ENCODE results near the gene CEBPG. TPM values are rescaled to one million over a fixed set of nuclear protein-coding genes. Genes with fewer than 3 reads are reported as not detected.

The CEBPG gene
- total RNA-seq, 1 donor from 2014 or later, result 13.0 TPM

DNA sequence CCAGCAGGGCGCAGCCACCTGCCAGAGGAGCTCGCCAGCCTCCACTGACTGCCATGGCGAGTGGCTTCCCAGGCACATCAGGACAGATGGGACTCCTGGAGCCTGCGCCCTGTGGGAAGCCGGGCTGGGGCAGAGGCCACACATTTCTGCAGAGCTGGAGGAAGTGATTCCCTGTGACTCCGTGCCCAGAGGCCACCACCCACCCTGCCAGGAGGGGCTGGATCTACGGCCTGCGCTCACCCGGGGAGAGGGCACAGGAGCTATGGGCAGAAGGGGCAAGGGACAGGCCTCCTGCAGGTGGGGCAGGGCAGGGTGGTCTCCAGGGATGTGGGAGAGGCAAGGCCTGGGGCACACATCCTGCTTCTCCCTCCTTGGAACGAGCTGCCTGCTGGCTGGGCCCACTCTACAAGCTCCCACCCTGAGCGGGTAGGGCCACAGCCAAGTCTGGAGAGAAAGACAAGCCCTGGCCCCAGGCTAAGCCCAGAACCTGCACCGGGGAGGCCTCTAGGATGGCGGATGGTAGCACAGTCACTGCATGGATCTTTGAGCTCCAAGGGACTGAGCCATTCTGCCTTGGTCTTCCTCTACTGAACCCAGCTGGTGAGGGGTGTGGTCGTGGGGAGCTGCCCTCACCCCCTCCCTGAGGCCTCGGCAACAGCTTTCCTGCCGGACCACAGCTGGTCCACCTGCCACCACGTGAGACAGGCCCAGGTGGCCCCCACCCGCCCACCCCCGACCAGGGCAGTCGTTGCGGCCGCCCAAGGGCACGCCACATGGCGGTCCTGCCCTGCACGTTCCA, 40.6 kb downstream of the CEBPG start:
- no peaks in the 10 kb centered on the region for H3K27me3 ChIP-seq (ENCODE audit: low read depth)
- H3K36me3 ChIP-seq, result peaks cover 10% of the 10 kb centered on the region
- TF ChIP-seq, protein P1, sequence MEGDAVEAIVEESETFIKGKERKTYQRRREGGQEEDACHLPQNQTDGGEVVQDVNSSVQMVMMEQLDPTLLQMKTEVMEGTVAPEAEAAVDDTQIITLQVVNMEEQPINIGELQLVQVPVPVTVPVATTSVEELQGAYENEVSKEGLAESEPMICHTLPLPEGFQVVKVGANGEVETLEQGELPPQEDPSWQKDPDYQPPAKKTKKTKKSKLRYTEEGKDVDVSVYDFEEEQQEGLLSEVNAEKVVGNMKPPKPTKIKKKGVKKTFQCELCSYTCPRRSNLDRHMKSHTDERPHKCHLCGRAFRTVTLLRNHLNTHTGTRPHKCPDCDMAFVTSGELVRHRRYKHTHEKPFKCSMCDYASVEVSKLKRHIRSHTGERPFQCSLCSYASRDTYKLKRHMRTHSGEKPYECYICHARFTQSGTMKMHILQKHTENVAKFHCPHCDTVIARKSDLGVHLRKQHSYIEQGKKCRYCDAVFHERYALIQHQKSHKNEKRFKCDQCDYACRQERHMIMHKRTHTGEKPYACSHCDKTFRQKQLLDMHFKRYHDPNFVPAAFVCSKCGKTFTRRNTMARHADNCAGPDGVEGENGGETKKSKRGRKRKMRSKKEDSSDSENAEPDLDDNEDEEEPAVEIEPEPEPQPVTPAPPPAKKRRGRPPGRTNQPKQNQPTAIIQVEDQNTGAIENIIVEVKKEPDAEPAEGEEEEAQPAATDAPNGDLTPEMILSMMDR (IDR thresholded peaks at IDR 0.05; ENCODE audit: borderline replicate concordance), result no peak
- intact Hi-C loops (cut with micrococcal nuclease), result no loop called here
- no peak overlapping the region for H3K4me3 ChIP-seq
- DNase-seq, result no peak
- H3K9me3 ChIP-seq (replicated peaks), result no peaks in the 10 kb centered on the region
- peaks cover 5% of the 10 kb centered on the region for H3K4me1 ChIP-seq
- H3K27ac ChIP-seq (replicated peaks), result no peak overlapping the region

DNA sequence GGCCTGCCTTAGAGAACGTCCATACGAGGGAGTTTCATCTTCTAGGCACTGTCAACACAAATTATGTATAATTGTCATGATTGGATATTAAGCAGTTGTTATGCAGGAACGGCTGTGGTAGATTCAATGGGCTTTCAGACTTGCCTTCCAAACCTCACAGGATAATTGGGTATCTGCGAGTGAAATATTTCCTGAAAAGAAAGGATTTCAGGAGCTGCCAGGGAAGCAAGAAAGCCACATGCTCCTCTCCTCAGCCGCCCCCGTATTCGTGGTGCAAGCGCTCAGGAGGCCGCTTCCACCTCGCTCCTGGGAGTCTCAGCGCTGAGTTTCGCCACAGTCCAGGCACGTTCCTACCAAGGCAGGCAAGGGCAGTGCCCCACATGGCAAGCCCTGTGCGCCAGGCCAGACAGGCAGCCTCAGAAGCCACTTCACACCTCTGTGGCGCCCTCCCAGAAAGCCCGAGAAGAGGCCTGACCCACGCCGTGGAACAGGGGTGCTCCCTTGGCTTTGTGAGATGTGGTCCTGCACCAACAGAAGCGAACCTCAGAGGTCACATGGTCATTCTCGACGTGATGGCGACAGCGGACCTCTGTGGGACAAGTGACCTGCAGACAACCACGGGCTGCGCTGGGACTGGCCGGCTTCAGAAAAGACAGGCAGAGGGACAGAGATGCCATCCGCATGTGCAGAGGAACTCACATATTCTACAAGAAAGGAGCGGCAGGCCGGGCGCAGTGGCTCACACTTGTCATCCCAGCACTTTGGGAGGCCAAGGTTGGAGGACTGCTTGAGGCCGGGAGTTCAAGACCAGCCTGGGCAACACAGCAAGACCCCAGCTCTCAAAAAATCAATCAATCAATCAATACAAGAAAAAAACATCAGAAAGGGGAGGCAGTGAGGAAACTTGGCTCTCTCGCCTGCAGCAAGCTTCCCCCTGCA, 41.4 kb downstream of the CEBPG start:
- intact Hi-C loops (cut with micrococcal nuclease), result no loop called here
- TF ChIP-seq, protein P1 (IDR thresholded peaks at IDR 0.05; ENCODE audit: borderline replicate concordance), result no peak
- peaks cover 5% of the 10 kb centered on the region for H3K4me1 ChIP-seq
- H3K27me3 ChIP-seq (ENCODE audit: low read depth), result no peaks in the 10 kb centered on the region
- H3K9me3 ChIP-seq (replicated peaks), result no peaks in the 10 kb centered on the region
- no peak overlapping the region for H3K4me3 ChIP-seq
- H3K36me3 ChIP-seq, result peaks cover 10% of the 10 kb centered on the region
- no peak overlapping the region for H3K27ac ChIP-seq (replicated peaks)
- DNase-seq, result no peak

DNA sequence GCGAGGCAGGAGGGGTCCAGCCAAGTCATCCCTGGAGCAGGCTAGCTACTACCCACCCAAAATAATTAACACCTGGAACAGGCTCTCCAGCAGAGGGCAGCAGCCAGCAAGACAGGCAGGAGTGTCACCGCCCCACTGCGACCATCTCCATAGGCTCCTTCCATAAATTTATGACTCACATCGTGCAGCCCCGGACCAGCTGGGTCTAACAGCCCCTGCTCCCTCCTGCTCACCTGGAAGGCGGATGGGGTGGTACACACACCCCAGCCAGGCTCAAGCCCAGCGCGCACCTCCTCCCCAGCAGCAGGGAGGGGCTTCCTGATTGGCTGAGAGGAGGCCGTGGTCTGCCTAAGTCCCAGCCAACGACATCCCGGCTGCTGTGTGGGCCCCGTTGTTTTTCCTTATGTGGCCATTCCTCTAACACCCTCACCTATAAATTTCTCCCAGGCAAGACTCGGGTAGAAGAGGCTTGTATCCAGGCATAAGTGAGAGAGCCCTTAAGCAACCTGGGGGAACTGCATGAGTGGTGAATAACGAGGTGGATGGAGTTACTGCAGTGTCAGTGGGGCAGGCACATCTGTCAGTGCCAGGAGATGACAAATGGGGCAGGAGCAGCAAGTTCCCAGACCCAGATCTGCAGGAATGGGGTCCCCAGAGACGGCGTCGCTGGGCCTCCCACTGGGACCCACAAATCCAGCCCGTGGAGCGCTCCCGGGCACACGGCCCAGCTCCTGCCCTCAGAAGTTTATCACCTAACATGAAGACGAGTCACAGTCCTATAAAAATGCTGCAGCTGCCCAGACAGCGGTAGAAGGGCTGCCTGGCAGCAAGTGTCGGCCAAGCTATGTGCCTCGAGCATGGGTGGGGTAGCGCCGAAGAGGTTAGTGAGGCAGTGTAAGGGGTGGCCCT, 43.1 kb downstream of the CEBPG start:
- Histone ChIP-seq H3K4me1 (peaks cover 5% of the 10 kb centered on the region), H3K27me3 (ENCODE audit: low read depth) (no peaks in the 10 kb centered on the region), H3K9me3 (replicated peaks) (no peaks in the 10 kb centered on the region), H3K4me3 (no peak overlapping the region), H3K27ac (replicated peaks) (no peak overlapping the region), H3K36me3 (no peaks in the 10 kb centered on the region)
- DNase-seq, result peak; percentile 44
- intact Hi-C loops (cut with micrococcal nuclease), result no loop called here
- TF ChIP-seq, protein P1 (IDR thresholded peaks at IDR 0.05; ENCODE audit: borderline replicate concordance), result peak; percentile 77

DNA sequence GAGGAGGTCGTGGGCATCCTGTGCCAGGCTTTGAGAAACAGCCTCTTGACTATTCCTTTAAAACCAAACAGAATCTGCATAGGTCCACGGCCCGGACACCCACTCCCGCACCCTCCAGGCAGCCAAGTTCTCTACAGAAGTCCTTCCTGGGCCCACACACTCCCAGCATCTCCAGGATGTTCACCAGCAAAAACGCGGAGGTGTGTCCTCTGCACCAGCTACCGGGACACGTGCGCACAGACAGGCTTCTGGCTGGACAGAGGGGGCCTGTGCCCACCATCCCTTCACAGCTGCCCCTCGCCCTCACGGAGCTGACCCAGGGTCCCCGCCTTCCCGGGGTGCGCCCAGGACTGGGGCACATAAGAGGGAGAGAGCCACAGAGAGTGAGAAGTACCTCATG, 44.2 kb downstream of the CEBPG start:
- Histone ChIP-seq H3K4me3 (no peak overlapping the region), H3K4me1 (peaks cover 5% of the 10 kb centered on the region), H3K36me3 (no peaks in the 10 kb centered on the region), H3K9me3 (replicated peaks) (no peaks in the 10 kb centered on the region), H3K27me3 (ENCODE audit: low read depth) (no peaks in the 10 kb centered on the region), H3K27ac (replicated peaks) (no peak overlapping the region)
- TF ChIP-seq, protein P1 (IDR thresholded peaks at IDR 0.05; ENCODE audit: borderline replicate concordance), result no peak
- intact Hi-C loops (cut with micrococcal nuclease), result no loop called here
- no peak for DNase-seq

DNA sequence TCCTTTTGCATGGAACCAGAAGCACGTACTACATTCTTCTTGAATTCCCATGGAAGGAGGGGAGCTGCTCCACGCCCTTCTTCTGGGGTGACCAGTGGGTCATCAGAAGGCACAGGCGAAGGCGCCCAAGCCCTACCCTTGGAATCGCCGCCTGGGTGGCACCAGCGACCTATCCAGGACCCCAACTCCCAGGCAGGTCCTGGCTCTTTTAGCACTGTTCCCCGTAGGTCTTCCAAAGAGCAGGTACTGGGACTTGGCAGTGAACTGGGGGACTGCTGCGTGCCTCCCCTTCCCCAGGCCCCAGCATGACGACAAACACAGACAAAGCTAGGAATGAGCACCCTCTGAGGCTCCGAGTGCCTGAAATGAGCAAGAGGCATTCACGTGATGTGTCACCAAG, 45.0 kb downstream of the CEBPG start:
- Histone ChIP-seq H3K4me1 (peaks cover 5% of the 10 kb centered on the region), H3K27me3 (ENCODE audit: low read depth) (no peaks in the 10 kb centered on the region), H3K27ac (replicated peaks) (no peak overlapping the region), H3K4me3 (no peak overlapping the region), H3K36me3 (no peaks in the 10 kb centered on the region), H3K9me3 (replicated peaks) (no peaks in the 10 kb centered on the region)
- intact Hi-C loops (cut with micrococcal nuclease), result no loop called here
- DNase-seq, result no peak
- TF ChIP-seq, protein P1 (IDR thresholded peaks at IDR 0.05; ENCODE audit: borderline replicate concordance), result no peak

Data from left ventricle myocardium inferior (tissue), 1 donor.